ENCODE results near the gene PCDHGA11. TPM values are rescaled to one million over a fixed set of nuclear protein-coding genes. Genes with fewer than 3 reads are reported as not detected.
A peak's percentile ranks its signal among the peaks of the same experiment; 100 is the strongest.
"Not testable (repeated sequence)": the region's sequence is repeated elsewhere in the genome, so short reads cannot be mapped to it uniquely, and the experiment has no call there.

The PCDHGA11 gene
- total and polyA plus RNA-seq, 9 of the 15 experiments (the other 6 are each of a cell fraction or from before 2014, with no cell fraction given), result 0.04 to 0.07 (median 0.04) TPM; not detected in 4

- WGBS (ENCODE audit: insufficient coverage, low coverage, missing lambda C conversion rate), result 6% methylated on average over 20 of the region's 43 CpGs
- H3K36me3 ChIP-seq (ENCODE audit: control insufficient read depth, insufficient read depth, low read length); intact Hi-C loops (cut with micrococcal nuclease); H3K9ac ChIP-seq (ENCODE audit: insufficient read depth in 1 of 2, low read depth in 2 of 2, low read length in 2 of 2); CTCF ChIA-PET (ENCODE audit: low intra/inter-chr PET ratio); H3K79me2 ChIP-seq (ENCODE audit: control insufficient read depth, insufficient read depth, low read length); in situ Hi-C loops (cut with MboI); H4K20me1 ChIP-seq (replicated peaks; ENCODE audit: control insufficient read depth, insufficient read depth, low read length); H3K9me1 ChIP-seq (ENCODE audit: control insufficient read depth, insufficient read depth, low read length); H3K4me2 ChIP-seq (ENCODE audit: insufficient read depth, low read length); H3K9me3 ChIP-seq (replicated peaks; ENCODE audit: control insufficient read depth, insufficient read depth, low read depth, low read length); H3K27ac ChIP-seq (ENCODE audit: extremely low read depth, low read depth, low read length); H2AFZ ChIP-seq (ENCODE audit: low read depth, low read length); BruUV-seq (replicated peaks): not testable (repeated sequence)
- TF ChIP-seq NRF1 (conservative IDR thresholded peaks at IDR 0.05 in 1 of 2, IDR thresholded peaks at IDR 0.05 in 1 of 2), result peak; percentile 89 to 90
- peak in 1 of 2 experiments; percentile 41; a peak in 2 of 4 replicates for TF ChIP-seq RAD21 (CRISPR knock-in tag; conservative IDR thresholded peaks at IDR 0.05 in 1 of 2, IDR thresholded peaks at IDR 0.05 in 1 of 2)
- TF ChIP-seq CTCF (IDR thresholded peaks at IDR 0.05 in 2 of 3, conservative IDR thresholded peaks at IDR 0.05 in 1 of 3; ENCODE audit: insufficient read depth in 2 of 3, low read depth in 1 of 3, low read length in 3 of 3), result peak; percentile 55 to 68 (median 64)
- ATAC-seq (peak; percentile 99), DNase-seq (ENCODE audit: extremely low read depth in 1 of 4, low spot score in 3 of 4) (peak in 3 of 4 experiments; percentile 13 to 58 (median 23)), FAIRE-seq (peak; percentile 48)
- Histone ChIP-seq H3K27me3 (ENCODE audit: control insufficient read depth in 2 of 2, insufficient read depth in 2 of 2, low read length in 2 of 2) (peaks cover 0 to 32% of the 10 kb centered on the region in 2 experiments; a peak in 3 of 5 replicates), H3K4me3 (peak within 1 kb of the TSS; percentile 18; the same call in 1 of the 2 replicates), H3K4me1 (replicated peaks in 1 of 2; ENCODE audit: control insufficient read depth in 2 of 2, insufficient read depth in 2 of 2, low read length in 2 of 2) (peaks cover 0 to 14% of the 10 kb centered on the region in 2 experiments; a peak in 3 of 5 replicates)
- POLR2A ChIA-PET, result interaction anchor here (0.6 to 1.1 kb wide), 2 partner anchors 9 to 13 kb away, joined by 3 read pairs; no protein-coding TSS in a partner anchor
Measured at GRCh38 chr5:141397756-141398551, 22.9 kb upstream of the PCDHGA11 start, which contains the start of gene PCDHGB5. Gene PCDHGB5 (plus strand): TSS chr5:141397947. CDS start chr5:141398128, 181 bp downstream.
